Measurements from ENCODE around the gene CRNKL1. TPM values are rescaled to one million over a fixed set of nuclear protein-coding genes. Genes with fewer than 3 reads are reported as not detected.

CRNKL1 gene
- polyA plus RNA-seq, 1 donor from 2014 or later: 9.7 TPM

GRCh38 chr20:19990850-19991249 is 61.4 kb downstream of the CRNKL1 start:
- H3K36me3 Mint-ChIP-seq: no peaks in the 10 kb centered on the region
- peaks cover 10% of the 10 kb centered on the region for H3K27me3 Mint-ChIP-seq
- no peak overlapping the region for H3K27ac Mint-ChIP-seq
- H3K9me3 Mint-ChIP-seq: no peaks in the 10 kb centered on the region
- no peak overlapping the region for H3K4me3 Mint-ChIP-seq
- peaks cover 0 to 5% (median 3%) of the 10 kb centered on the region in 3 donors for H3K4me1 Mint-ChIP-seq

GRCh38 chr20:19987046-19987445 is 65.2 kb downstream of the CRNKL1 start:
- peaks cover 0 to 2% (median 0%) of the 10 kb centered on the region in 3 donors for H3K4me1 Mint-ChIP-seq
- H3K36me3 Mint-ChIP-seq: no peaks in the 10 kb centered on the region
- peaks cover 9% of the 10 kb centered on the region for H3K27me3 Mint-ChIP-seq
- H3K4me3 Mint-ChIP-seq: peak overlapping the region in 1 of 4 donors; percentile 53
- no peak overlapping the region for H3K27ac Mint-ChIP-seq
- no peaks in the 10 kb centered on the region for H3K9me3 Mint-ChIP-seq

GRCh38 chr20:19986419-19986818 is 65.8 kb downstream of the CRNKL1 start:
- peaks cover 11% of the 10 kb centered on the region for H3K27me3 Mint-ChIP-seq
- H3K9me3 Mint-ChIP-seq: no peaks in the 10 kb centered on the region
- H3K4me1 Mint-ChIP-seq: peaks cover 0 to under 1% (median 0%) of the 10 kb centered on the region in 3 donors
- no peak overlapping the region for H3K27ac Mint-ChIP-seq
- no peak overlapping the region for H3K4me3 Mint-ChIP-seq
- no peaks in the 10 kb centered on the region for H3K36me3 Mint-ChIP-seq

Other genes with a start within 250 kb of the CRNKL1 start
- gene NAA20, start 35.1 kb downstream of the CRNKL1 start, polyA plus RNA-seq: 51.6 TPM
- not detected for gene CFAP61, start 66 bp upstream of the CRNKL1 start, polyA plus RNA-seq

All from IgD-negative memory B cell (primary cell).